HG02678 (cell line): Measurements from ENCODE around the gene CD1D.
A peak's percentile ranks its signal among the peaks of the same experiment; 100 is the strongest.
"Not testable (repeated sequence)": the region's sequence is repeated elsewhere in the genome, so short reads cannot be mapped to it uniquely, and the experiment has no call there.

Source experiments
- ATAC-seq: cut with Tn5 transposase; IDR thresholded peaks from one replicate; pipeline ENCODE4 v1.9.1; 2021; ENCODE audit warnings: mild to moderate bottlenecking, moderate library complexity; ENCODE audit not compliant: unreplicated experiment

CD1D gene

GRCh38 chr1:158175915-158176314, 4.8 kb upstream of the CD1D start:
- not testable (repeated sequence) for ATAC-seq

- ATAC-seq, result no peak
Measured at GRCh38 chr1:158176399-158176798, 4.3 kb upstream of the CD1D start.

GRCh38 chr1:158176849-158177699, 3.6 kb upstream of the CD1D start:
- ATAC-seq, result not testable (repeated sequence)

- peak; percentile 53 for ATAC-seq
Measured at GRCh38 chr1:158177700-158178450, 2.8 kb upstream of the CD1D start.

- ATAC-seq, result peak; percentile 87
Measured at GRCh38 chr1:158179301-158180041, 1.2 kb upstream of the CD1D start.

- no peak for ATAC-seq
Measured at GRCh38 chr1:158181577-158181922, 855 bp downstream of the CD1D start.

- no peak for ATAC-seq
Measured at GRCh38 chr1:158185770-158186169, 5.1 kb downstream of the CD1D start.

GRCh38 chr1:158186180-158186579, 5.5 kb downstream of the CD1D start:
- no peak for ATAC-seq

- no peak for ATAC-seq
Measured at GRCh38 chr1:158188611-158189010, 7.9 kb downstream of the CD1D start.

GRCh38 chr1:158189624-158190023, 8.9 kb downstream of the CD1D start:
- no peak for ATAC-seq

GRCh38 chr1:158191299-158191698, 10.6 kb downstream of the CD1D start:
- no peak for ATAC-seq

- ATAC-seq, result no peak
Measured at GRCh38 chr1:158196461-158196860, 15.8 kb downstream of the CD1D start.

GRCh38 chr1:158199849-158200248, 19.2 kb downstream of the CD1D start:
- ATAC-seq, result no peak

GRCh38 chr1:158200527-158200926, 19.8 kb downstream of the CD1D start:
- ATAC-seq, result no peak

GRCh38 chr1:158203693-158204457, 23.2 kb downstream of the CD1D start:
- ATAC-seq, result peak; percentile 67

GRCh38 chr1:158204458-158204827, 23.7 kb downstream of the CD1D start:
- no peak for ATAC-seq

GRCh38 chr1:158208586-158209116, 28.0 kb downstream of the CD1D start:
- ATAC-seq, result no peak

GRCh38 chr1:158212320-158212719, 31.6 kb downstream of the CD1D start:
- ATAC-seq, result no peak

- ATAC-seq, result not testable (repeated sequence)
Measured at GRCh38 chr1:158223445-158223844, 42.8 kb downstream of the CD1D start.

GRCh38 chr1:158227904-158228623, 47.4 kb downstream of the CD1D start:
- no peak for ATAC-seq
